ENCODE measurements around the gene CREB5.
"Not testable (repeated sequence)": the region's sequence is repeated elsewhere in the genome, so short reads cannot be mapped to it uniquely, and the experiment has no call there.

CREB5 gene

DNA sequence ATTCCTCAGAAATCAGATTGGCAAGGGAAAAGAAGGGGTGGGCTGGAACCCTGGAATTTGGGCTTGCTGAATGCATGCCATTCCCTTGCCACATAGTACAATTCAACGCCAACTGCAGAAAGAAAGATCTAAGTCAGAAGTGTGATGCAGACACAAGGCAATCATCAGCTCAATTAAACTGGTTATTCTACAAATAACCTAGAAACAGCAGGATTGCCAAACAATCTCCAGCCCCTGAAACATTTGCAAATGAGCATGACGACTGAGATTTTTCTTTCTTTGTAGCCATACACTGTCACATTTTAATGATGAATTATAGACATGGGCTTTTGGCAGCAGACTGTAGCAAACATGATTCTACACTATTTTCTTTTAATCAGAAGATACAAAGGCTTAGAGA, 16.5 kb upstream of the CREB5 start:
- no peak for DNase-seq
- TF ChIP-seq CTCF (IDR thresholded peaks at IDR 0.05; ENCODE audit: low read depth, low read length), result no peak
- H3K36me3 ChIP-seq, result no peaks in the 10 kb centered on the region
- H3K9me3 ChIP-seq (ENCODE audit: severe bottlenecking), result no peaks in the 10 kb centered on the region
- no peak overlapping the region for H3K27ac ChIP-seq
- peaks cover 52% of the 10 kb centered on the region for H3K27me3 ChIP-seq (ENCODE audit: insufficient read depth, low read depth, severe bottlenecking)
- H3K4me3 ChIP-seq (ENCODE audit: low read depth, low read length), result no peak overlapping the region

- no peaks in the 10 kb centered on the region for H3K36me3 ChIP-seq
- H3K27me3 ChIP-seq (ENCODE audit: insufficient read depth, low read depth, severe bottlenecking), result peaks cover 45% of the 10 kb centered on the region
Observed at GRCh38 chr7:28397141-28397540, 15.2 kb upstream of the CREB5 start.

GRCh38 chr7:28400838-28401360, 11.4 kb upstream of the CREB5 start:
- no peak for DNase-seq
- no peak overlapping the region for H3K27ac ChIP-seq
- no peaks in the 10 kb centered on the region for H3K9me3 ChIP-seq (ENCODE audit: severe bottlenecking)
- H3K4me3 ChIP-seq (ENCODE audit: low read depth, low read length), result no peak overlapping the region
- no peak for TF ChIP-seq CTCF (IDR thresholded peaks at IDR 0.05; ENCODE audit: low read depth, low read length)
- H3K27me3 ChIP-seq (ENCODE audit: insufficient read depth, low read depth, severe bottlenecking), result peaks cover 48% of the 10 kb centered on the region
- H3K36me3 ChIP-seq, result no peaks in the 10 kb centered on the region

More at GRCh38 chr7:28397141-28397540, 15.2 kb upstream of the CREB5 start:
- Histone ChIP-seq H3K9me3 (ENCODE audit: severe bottlenecking) (no peaks in the 10 kb centered on the region), H3K27ac (no peak overlapping the region), H3K4me3 (ENCODE audit: low read depth, low read length) (no peak overlapping the region)
- no peak for TF ChIP-seq CTCF (IDR thresholded peaks at IDR 0.05; ENCODE audit: low read depth, low read length)
- DNase-seq, result no peak

GRCh38 chr7:28401567-28401966, 10.8 kb upstream of the CREB5 start:
- H3K36me3 ChIP-seq; H3K9me3 ChIP-seq (ENCODE audit: severe bottlenecking); H3K4me3 ChIP-seq (ENCODE audit: low read depth, low read length); H3K27ac ChIP-seq; DNase-seq: not testable (repeated sequence)
- peaks cover 45% of the 10 kb centered on the region for H3K27me3 ChIP-seq (ENCODE audit: insufficient read depth, low read depth, severe bottlenecking)

GRCh38 chr7:28405662-28406061, 6.7 kb upstream of the CREB5 start:
- Histone ChIP-seq H3K9me3 (ENCODE audit: severe bottlenecking) (no peaks in the 10 kb centered on the region), H3K4me3 (ENCODE audit: low read depth, low read length) (no peak overlapping the region), H3K36me3 (no peaks in the 10 kb centered on the region), H3K27me3 (ENCODE audit: insufficient read depth, low read depth, severe bottlenecking) (peaks cover 58% of the 10 kb centered on the region), H3K27ac (no peak overlapping the region)
- no peak for DNase-seq
- TF ChIP-seq CTCF (IDR thresholded peaks at IDR 0.05; ENCODE audit: low read depth, low read length), result no peak

GRCh38 chr7:28406192-28406591, 6.1 kb upstream of the CREB5 start:
- no peak for TF ChIP-seq CTCF (IDR thresholded peaks at IDR 0.05; ENCODE audit: low read depth, low read length)
- Histone ChIP-seq H3K36me3 (no peaks in the 10 kb centered on the region), H3K27me3 (ENCODE audit: insufficient read depth, low read depth, severe bottlenecking) (peaks cover 63% of the 10 kb centered on the region), H3K4me3 (ENCODE audit: low read depth, low read length) (no peak overlapping the region), H3K27ac (no peak overlapping the region), H3K9me3 (ENCODE audit: severe bottlenecking) (no peaks in the 10 kb centered on the region)
- DNase-seq, result no peak
